Measurements from ENCODE around the gene THAP7. TPM values are rescaled to one million over a fixed set of nuclear protein-coding genes. Genes with fewer than 3 reads are reported as not detected.

The THAP7 gene
- total and polyA plus RNA-seq, 9 of the 15 experiments (the other 6 are each of a cell fraction or from before 2014, with no cell fraction given), result 7.9 to 263 (median 84.1) TPM

DNA sequence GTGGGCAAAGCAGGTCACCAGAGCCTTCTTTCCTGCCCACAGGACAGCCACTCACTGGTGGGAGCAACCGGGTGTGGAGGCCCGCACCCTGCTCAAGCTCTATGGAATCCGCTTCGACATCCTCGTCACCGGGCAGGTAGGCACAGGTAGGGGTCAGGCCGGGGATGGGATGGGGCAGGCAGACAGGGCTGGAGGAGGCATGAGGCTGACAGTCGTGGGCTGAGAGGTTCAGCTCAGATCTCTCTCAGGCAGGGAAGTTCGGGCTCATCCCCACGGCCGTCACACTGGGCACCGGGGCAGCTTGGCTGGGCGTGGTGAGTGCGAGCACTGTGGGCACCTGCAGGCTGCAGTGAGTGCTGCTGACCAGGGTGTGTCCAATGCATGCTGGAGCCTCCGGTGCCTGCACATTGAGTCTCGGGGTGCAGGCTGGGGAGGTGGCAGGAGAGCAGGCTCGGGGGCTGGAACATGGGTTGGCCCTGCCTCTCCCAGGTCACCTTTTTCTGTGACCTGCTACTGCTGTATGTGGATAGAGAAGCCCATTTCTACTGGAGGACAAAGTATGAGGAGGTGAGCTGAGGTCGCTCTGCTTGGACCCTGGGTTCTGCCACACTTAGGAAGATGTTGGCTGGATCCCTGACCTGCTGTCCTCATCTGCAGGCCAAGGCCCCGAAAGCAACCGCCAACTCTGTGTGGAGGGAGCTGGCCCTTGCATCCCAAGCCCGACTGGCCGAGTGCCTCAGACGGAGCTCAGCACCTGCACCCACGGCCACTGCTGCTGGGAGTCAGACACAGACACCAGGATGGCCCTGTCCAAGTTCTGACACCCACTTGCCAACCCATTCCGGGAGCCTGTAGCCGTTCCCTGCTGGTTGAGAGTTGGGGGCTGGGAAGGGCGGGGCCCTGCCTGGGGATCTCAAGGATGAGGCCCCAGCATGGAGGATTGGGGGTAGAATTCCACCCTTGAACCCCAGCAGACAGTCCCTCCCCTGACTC, 24.1 kb upstream of the THAP7 start (continued):
- TF ChIP-seq, protein P1, sequence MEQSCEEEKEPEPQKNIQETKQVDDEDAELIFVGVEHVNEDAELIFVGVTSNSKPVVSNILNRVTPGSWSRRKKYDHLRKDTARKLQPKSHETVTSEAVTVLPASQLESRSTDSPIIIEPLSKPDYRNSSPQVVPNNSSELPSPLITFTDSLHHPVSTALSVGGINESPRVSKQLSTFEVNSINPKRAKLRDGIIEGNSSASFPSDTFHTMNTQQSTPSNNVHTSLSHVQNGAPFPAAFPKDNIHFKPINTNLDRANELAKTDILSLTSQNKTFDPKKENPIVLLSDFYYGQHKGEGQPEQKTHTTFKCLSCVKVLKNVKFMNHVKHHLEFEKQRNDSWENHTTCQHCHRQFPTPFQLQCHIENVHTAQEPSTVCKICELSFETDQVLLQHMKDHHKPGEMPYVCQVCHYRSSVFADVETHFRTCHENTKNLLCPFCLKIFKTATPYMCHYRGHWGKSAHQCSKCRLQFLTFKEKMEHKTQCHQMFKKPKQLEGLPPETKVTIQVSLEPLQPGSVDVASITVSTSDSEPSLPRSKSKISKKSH (CRISPR knock-in tag; IDR thresholded peaks at IDR 0.05), result no peak
- TF ChIP-seq, protein P2, sequence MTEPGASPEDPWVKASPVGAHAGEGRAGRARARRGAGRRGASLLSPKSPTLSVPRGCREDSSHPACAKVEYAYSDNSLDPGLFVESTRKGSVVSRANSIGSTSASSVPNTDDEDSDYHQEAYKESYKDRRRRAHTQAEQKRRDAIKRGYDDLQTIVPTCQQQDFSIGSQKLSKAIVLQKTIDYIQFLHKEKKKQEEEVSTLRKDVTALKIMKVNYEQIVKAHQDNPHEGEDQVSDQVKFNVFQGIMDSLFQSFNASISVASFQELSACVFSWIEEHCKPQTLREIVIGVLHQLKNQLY (CRISPR knock-in tag; conservative IDR thresholded peaks at IDR 0.05), result peak in 1 of 2 experiments; percentile 70; a peak in 1 of 4 replicates
- TF ChIP-seq SP1 (CRISPR knock-in tag; IDR thresholded peaks at IDR 0.05) (no peak), PPARD (CRISPR knock-in tag; IDR thresholded peaks at IDR 0.05) (0 out of 2 replicates have a peak, but pooled peaks have one; percentile 25), RAD21 (CRISPR knock-in tag; conservative IDR thresholded peaks at IDR 0.05 in 1 of 2, IDR thresholded peaks at IDR 0.05 in 1 of 2) (no peak), ZNF830 (CRISPR knock-in tag; IDR thresholded peaks at IDR 0.05) (no peak), PHB2 (IDR thresholded peaks at IDR 0.05; ENCODE audit: low read depth) (no peak), HMG20A (CRISPR knock-in tag; conservative IDR thresholded peaks at IDR 0.05) (no peak), ZNF140 (CRISPR knock-in tag; IDR thresholded peaks at IDR 0.05) (no peak), GABPB1 (CRISPR knock-in tag; IDR thresholded peaks at IDR 0.05) (no peak), SETDB1 (IDR thresholded peaks at IDR 0.05; ENCODE audit: low read length) (no peak)
- TF ChIP-seq, protein P3, sequence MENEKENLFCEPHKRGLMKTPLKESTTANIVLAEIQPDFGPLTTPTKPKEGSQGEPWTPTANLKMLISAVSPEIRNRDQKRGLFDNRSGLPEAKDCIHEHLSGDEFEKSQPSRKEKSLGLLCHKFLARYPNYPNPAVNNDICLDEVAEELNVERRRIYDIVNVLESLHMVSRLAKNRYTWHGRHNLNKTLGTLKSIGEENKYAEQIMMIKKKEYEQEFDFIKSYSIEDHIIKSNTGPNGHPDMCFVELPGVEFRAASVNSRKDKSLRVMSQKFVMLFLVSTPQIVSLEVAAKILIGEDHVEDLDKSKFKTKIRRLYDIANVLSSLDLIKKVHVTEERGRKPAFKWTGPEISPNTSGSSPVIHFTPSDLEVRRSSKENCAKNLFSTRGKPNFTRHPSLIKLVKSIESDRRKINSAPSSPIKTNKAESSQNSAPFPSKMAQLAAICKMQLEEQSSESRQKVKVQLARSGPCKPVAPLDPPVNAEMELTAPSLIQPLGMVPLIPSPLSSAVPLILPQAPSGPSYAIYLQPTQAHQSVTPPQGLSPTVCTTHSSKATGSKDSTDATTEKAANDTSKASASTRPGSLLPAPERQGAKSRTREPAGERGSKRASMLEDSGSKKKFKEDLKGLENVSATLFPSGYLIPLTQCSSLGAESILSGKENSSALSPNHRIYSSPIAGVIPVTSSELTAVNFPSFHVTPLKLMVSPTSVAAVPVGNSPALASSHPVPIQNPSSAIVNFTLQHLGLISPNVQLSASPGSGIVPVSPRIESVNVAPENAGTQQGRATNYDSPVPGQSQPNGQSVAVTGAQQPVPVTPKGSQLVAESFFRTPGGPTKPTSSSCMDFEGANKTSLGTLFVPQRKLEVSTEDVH (IDR thresholded peaks at IDR 0.05; ENCODE audit: low read depth, partially characterized antibody), result no peak
- TF ChIP-seq, protein P4, sequence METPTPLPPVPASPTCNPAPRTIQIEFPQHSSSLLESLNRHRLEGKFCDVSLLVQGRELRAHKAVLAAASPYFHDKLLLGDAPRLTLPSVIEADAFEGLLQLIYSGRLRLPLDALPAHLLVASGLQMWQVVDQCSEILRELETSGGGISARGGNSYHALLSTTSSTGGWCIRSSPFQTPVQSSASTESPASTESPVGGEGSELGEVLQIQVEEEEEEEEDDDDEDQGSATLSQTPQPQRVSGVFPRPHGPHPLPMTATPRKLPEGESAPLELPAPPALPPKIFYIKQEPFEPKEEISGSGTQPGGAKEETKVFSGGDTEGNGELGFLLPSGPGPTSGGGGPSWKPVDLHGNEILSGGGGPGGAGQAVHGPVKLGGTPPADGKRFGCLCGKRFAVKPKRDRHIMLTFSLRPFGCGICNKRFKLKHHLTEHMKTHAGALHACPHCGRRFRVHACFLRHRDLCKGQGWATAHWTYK (CRISPR knock-in tag; IDR thresholded peaks at IDR 0.05), result 0 out of 2 replicates have a peak, but pooled peaks have one; percentile 44
- TF ChIP-seq, protein P5, sequence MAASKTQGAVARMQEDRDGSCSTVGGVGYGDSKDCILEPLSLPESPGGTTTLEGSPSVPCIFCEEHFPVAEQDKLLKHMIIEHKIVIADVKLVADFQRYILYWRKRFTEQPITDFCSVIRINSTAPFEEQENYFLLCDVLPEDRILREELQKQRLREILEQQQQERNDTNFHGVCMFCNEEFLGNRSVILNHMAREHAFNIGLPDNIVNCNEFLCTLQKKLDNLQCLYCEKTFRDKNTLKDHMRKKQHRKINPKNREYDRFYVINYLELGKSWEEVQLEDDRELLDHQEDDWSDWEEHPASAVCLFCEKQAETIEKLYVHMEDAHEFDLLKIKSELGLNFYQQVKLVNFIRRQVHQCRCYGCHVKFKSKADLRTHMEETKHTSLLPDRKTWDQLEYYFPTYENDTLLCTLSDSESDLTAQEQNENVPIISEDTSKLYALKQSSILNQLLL (CRISPR knock-in tag; IDR thresholded peaks at IDR 0.05; ENCODE audit: borderline replicate concordance), result peak; percentile 77; the same call in 1 of the 2 replicates
- TF ChIP-seq, protein P6, sequence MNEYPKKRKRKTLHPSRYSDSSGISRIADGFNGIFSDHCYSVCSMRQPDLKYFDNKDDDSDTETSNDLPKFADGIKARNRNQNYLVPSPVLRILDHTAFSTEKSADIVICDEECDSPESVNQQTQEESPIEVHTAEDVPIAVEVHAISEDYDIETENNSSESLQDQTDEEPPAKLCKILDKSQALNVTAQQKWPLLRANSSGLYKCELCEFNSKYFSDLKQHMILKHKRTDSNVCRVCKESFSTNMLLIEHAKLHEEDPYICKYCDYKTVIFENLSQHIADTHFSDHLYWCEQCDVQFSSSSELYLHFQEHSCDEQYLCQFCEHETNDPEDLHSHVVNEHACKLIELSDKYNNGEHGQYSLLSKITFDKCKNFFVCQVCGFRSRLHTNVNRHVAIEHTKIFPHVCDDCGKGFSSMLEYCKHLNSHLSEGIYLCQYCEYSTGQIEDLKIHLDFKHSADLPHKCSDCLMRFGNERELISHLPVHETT (CRISPR knock-in tag; conservative IDR thresholded peaks at IDR 0.05 in 1 of 2, IDR thresholded peaks at IDR 0.05 in 1 of 2), result 0 out of 4 replicates have a peak, but pooled peaks of 1 of the 2 experiments have one; percentile 46
